H1 (cell line): ENCODE measurements around the gene ZNF791. TPM values are rescaled to one million over a fixed set of nuclear protein-coding genes. Genes with fewer than 3 reads are reported as not detected.

Source experiments
- HDAC6 ChIP-seq: IDR thresholded peaks from one replicate; pipeline ENCODE4 v1.7.1; 2012; ENCODE audit warnings: low read depth, mild to moderate bottlenecking, inconsistent platforms, low read length, moderate library complexity
- SUZ12 ChIP-seq: fragments of 200-600 bp; sonication (generic); IDR thresholded peaks from 2 replicates; pipeline ENCODE4 v1.6.1; 2012; ENCODE audit warnings: mild to moderate bottlenecking, inconsistent platforms, low read length, moderate library complexity, mixed read lengths
- ZNF274 ChIP-seq: IDR thresholded peaks from 2 replicates; pipeline ENCODE4 v1.7.0; 2012; ENCODE audit warnings: low read length, borderline replicate concordance; ENCODE audit errors: extremely low read depth
- polyA plus RNA-seq, 7 experiments: library from polyadenylated mRNA; depleted of rRNA in 3 of 7; stranded (reverse) in 5 of 7; unstranded in 2 of 7; fragments of >200 nt in 5 of 7; fragments of 200-250 nt in 2 of 7; gene quantifications; 1 replicate in 5 of 7; 2 replicates in 1 of 7; 4 replicates in 1 of 7; pipeline versions ENCODE4 v1.2.1 to v1.2.3, GENCODE V29; 2011 to 2013; ENCODE audit warnings: missing spikeins in 2 of 7, mixed read lengths in 2 of 7
- total RNA-seq: library from RNA; stranded (reverse); fragmentation: NEBNext Ultra II Directional; extraction: Animal tissue kit (Norgen Biotek cat#: 25700); gene quantifications from 2 replicates; pipeline ENCODE4 v1.2.1, GENCODE V29; 2021

The ZNF791 gene
- total and polyA plus RNA-seq, 2 of the 8 experiments (the other 6 are each of a cell fraction or from before 2014, with no cell fraction given): 4.1 to 18.6 TPM

- TF ChIP-seq SUZ12 (no peak), ZNF274 (no peak), HDAC6 (no peak)
- TF ChIP-seq, all 59 proteins: peak for 0
Measured at GRCh38 chr19:12652219-12652618, 41.5 kb downstream of the ZNF791 start (continued).
